DND-41 (cell line): ENCODE results near the gene ATAD3C.

Source experiments
- ATAC-seq: fragments of 200-7000 bp; cut with Tn5 transposase; 3 replicates; pipeline ENCODE4 v1.9.1; 2021; ENCODE audit warnings: low read depth; ENCODE audit not compliant: insufficient read depth
- DNase-seq: peaks from one replicate; pipeline ENCODE4 v3.0.0-alpha.2; 2020
- H2AFZ ChIP-seq: 2 replicates; pipeline ENCODE4 v1.6.0; 2012; ENCODE audit warnings: low read depth, low read length
- H3K27ac ChIP-seq: 2 replicates; pipeline ENCODE4 v1.5.1; 2012; ENCODE audit warnings: low read length, inconsistent platforms
- H3K27me3 ChIP-seq: fragments of 200-600 bp; sonication (generic); 2 replicates; pipeline ENCODE4 v1.6.0; 2012; ENCODE audit warnings: low read length, mild to moderate bottlenecking, inconsistent platforms; ENCODE audit not compliant: insufficient read depth, poor library complexity
- H3K36me3 ChIP-seq: 2 replicates; pipeline ENCODE4 v1.5.1; 2012; ENCODE audit warnings: low read length, inconsistent platforms; ENCODE audit not compliant: insufficient read depth
- H3K4me1 ChIP-seq: 2 replicates; pipeline ENCODE4 v1.5.1; 2012; ENCODE audit warnings: mild to moderate bottlenecking, low read length; ENCODE audit not compliant: insufficient read depth
- H3K4me2 ChIP-seq: 2 replicates; pipeline ENCODE4 v1.6.0; 2012; ENCODE audit warnings: mild to moderate bottlenecking, moderate library complexity, low read length, inconsistent platforms; ENCODE audit not compliant: insufficient read depth
- H3K4me3 ChIP-seq, 2 experiments: fragments of 200-600 bp in 1 of 2; shearing (Covaris generic) in 1 of 2; 2 replicates each; pipeline ENCODE4 v1.5.1; 2012 to 2016; ENCODE audit warnings: inconsistent platforms in 2 of 2, low read length in 2 of 2, mild to moderate bottlenecking in 2 of 2, low read depth in 1 of 2, moderate library complexity in 1 of 2
- H3K79me2 ChIP-seq: 2 replicates; pipeline ENCODE4 v1.6.0; 2012; ENCODE audit warnings: low read length, inconsistent platforms; ENCODE audit not compliant: insufficient read depth
- H3K9ac ChIP-seq: 2 replicates; pipeline ENCODE4 v1.6.0; 2012; ENCODE audit warnings: low read depth, mild to moderate bottlenecking, inconsistent platforms, low read length, moderate library complexity
- H3K9me3 ChIP-seq: 2 replicates; pipeline ENCODE4 v1.5.1; 2012; ENCODE audit warnings: low read length, moderate library complexity, mild to moderate bottlenecking, inconsistent platforms; ENCODE audit not compliant: insufficient read depth, severe bottlenecking
- H4K20me1 ChIP-seq: 2 replicates; pipeline ENCODE4 v1.6.0; 2012; ENCODE audit warnings: low read length; ENCODE audit not compliant: insufficient read depth
- EZH2 ChIP-seq: IDR thresholded peaks from 3 replicates; pipeline ENCODE4 v1.6.1; 2012; ENCODE audit warnings: borderline replicate concordance, low read depth, mild to moderate bottlenecking, moderate library complexity, low read length, inconsistent platforms; ENCODE audit not compliant: severe bottlenecking
- TF ChIP-seq, protein P1 (sequence below): IDR thresholded peaks from 2 replicates; pipeline ENCODE4 v1.5.1; 2012; ENCODE audit warnings: borderline replicate concordance, low read length, moderate library complexity, mild to moderate bottlenecking; ENCODE audit not compliant: poor library complexity, severe bottlenecking; ENCODE audit errors: extremely low read depth

ATAD3C gene

DNA sequence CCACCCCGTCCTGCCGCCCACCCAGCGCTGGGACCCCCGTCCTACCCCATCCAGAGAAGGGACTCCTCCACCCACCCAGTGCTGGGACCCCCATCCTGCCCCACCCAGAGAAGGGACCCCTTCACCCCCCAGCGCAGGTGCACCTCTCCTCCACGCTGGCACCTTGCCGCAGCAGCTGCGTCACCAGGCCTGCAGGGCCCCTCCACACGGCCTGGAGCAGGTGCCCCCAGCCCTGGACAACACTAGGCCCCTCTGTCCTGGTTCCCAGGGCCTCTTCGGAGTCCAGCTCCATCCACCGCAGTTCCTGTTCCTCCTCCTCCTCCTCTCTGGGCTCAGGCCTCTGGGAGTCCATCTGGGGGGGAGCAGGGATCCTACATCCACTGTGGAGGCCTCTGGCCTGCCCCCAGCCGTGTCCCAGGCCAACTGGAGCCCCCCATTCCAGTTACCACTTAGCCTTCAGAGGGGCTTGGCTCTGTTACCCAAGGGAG, 28.8 kb upstream of the ATAD3C start:
- Histone ChIP-seq H3K36me3 (no peaks in the 10 kb centered on the region), H3K4me2 (no peak overlapping the region), H3K27ac (no peak overlapping the region), H3K27me3 (no peaks in the 10 kb centered on the region), H3K4me1 (no peaks in the 10 kb centered on the region), H3K79me2 (no peaks in the 10 kb centered on the region), H3K9ac (no peak overlapping the region), H4K20me1 (no peaks in the 10 kb centered on the region), H3K9me3 (no peaks in the 10 kb centered on the region), H3K4me3 (no peak overlapping the region), H2AFZ (no peak overlapping the region)
- no peak for DNase-seq
- TF ChIP-seq, protein P1, sequence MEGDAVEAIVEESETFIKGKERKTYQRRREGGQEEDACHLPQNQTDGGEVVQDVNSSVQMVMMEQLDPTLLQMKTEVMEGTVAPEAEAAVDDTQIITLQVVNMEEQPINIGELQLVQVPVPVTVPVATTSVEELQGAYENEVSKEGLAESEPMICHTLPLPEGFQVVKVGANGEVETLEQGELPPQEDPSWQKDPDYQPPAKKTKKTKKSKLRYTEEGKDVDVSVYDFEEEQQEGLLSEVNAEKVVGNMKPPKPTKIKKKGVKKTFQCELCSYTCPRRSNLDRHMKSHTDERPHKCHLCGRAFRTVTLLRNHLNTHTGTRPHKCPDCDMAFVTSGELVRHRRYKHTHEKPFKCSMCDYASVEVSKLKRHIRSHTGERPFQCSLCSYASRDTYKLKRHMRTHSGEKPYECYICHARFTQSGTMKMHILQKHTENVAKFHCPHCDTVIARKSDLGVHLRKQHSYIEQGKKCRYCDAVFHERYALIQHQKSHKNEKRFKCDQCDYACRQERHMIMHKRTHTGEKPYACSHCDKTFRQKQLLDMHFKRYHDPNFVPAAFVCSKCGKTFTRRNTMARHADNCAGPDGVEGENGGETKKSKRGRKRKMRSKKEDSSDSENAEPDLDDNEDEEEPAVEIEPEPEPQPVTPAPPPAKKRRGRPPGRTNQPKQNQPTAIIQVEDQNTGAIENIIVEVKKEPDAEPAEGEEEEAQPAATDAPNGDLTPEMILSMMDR: no peak
- TF ChIP-seq EZH2: no peak
- ATAC-seq: no peak

DNA sequence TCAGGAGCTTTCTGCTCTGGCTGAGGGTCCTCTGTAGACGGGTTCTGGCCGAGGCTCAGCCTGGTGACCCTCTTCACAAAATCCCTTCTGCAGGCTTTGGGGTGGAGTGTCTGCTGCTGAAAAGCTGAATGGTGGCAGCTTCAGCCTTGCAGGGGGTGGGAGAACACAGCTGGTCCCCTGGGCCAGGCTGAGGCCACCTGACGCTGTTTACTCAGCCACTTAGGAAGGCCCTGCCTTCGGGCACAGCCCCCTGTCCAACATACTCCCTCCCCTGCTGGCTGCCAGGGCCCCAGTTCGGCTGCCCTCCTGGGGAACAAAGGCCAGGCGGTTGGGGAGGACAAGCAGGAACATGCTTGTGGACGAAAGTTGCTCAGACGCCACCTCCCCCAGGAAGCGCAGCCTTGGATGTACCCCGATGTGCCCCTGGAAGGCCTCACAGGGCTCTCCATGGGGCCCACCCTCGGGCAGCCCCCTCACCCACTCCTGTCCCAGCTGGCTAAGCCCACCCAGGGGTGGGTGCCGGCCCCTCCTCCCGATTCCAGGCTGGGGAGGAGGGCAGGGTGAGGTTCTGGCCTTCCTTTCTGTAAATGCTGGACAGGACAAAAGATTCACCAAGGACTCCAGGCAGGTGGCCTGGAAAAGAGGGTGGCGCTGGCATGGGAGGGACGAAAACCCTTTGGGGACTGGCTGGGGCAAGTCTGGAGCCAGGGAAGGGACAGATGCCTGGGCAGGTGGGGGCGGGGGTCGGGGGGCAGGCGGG, 28.2 kb upstream of the ATAD3C start, which contains the start of gene ANKRD65:
Gene ANKRD65 (minus strand): TSS at position 130 of the 760 bp plus-strand sequence. CDS start 271 bp downstream, outside the sequence.
- TF ChIP-seq, protein P1: no peak
- TF ChIP-seq EZH2: no peak
- no peak within 1 kb of the TSS for H3K9ac ChIP-seq
- ATAC-seq: no peak
- H3K27me3 ChIP-seq: no peaks in the 10 kb centered on the region
- H3K79me2 ChIP-seq: no peaks in the 10 kb centered on the region
- no peaks in the 10 kb centered on the region for H3K36me3 ChIP-seq
- no peak for DNase-seq
- no peak within 1 kb of the TSS for H3K4me3 ChIP-seq
- no peaks in the 10 kb centered on the region for H3K4me1 ChIP-seq
- H3K4me2 ChIP-seq: no peak within 1 kb of the TSS
- H2AFZ ChIP-seq: no peak within 1 kb of the TSS
- H3K27ac ChIP-seq: no peak within 1 kb of the TSS
- no peaks in the 10 kb centered on the region for H3K9me3 ChIP-seq
- H4K20me1 ChIP-seq: no peaks in the 10 kb centered on the region

DNA sequence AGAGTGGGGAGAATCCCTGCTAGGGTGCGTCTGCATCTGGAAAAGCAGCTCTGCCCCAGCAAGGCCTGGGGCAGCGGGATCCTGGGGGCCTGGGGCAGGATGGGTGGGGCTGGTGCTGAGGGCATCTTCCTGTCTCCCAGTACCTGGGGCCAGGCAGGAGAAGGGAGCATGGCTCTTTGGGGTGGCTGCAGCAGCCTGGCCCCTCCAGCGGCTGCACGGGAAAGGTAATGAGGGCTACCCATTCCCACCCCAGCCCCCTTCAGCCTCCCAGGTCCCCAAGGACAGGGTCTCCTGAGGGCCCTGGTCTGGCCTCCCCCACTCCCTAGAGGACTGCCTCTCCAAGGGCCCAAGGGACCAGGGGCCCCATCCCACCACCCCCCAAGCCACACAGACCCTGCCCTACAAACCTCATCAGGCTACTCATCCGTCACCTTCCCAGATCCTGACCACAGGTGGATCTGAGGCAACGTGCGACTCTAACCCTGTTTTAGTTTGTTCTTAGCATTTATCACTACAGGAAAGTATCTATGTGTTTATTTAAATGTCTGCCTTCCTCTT, 27.5 kb upstream of the ATAD3C start:
- no peaks in the 10 kb centered on the region for H3K36me3 ChIP-seq
- no peak overlapping the region for H3K4me3 ChIP-seq
- H2AFZ ChIP-seq: no peak overlapping the region
- no peak overlapping the region for H3K9ac ChIP-seq
- TF ChIP-seq, protein P1: no peak
- no peak for TF ChIP-seq EZH2
- no peaks in the 10 kb centered on the region for H4K20me1 ChIP-seq
- DNase-seq (no peak), ATAC-seq (no peak)
- H3K27me3 ChIP-seq: no peaks in the 10 kb centered on the region
- H3K4me1 ChIP-seq: peaks cover 5% of the 10 kb centered on the region; the same call in 1 of the 2 replicates
- no peaks in the 10 kb centered on the region for H3K9me3 ChIP-seq
- no peaks in the 10 kb centered on the region for H3K79me2 ChIP-seq
- H3K4me2 ChIP-seq: no peak overlapping the region
- no peak overlapping the region for H3K27ac ChIP-seq
